HG02938 (cell line): Measurements from ENCODE around the gene PARD3B.

Experiments used
- ATAC-seq: cut with Tn5 transposase; IDR thresholded peaks from one replicate; pipeline ENCODE4 v1.9.1; 2021; ENCODE audit warnings: mild to moderate bottlenecking, moderate library complexity; ENCODE audit not compliant: unreplicated experiment

The PARD3B gene

DNA sequence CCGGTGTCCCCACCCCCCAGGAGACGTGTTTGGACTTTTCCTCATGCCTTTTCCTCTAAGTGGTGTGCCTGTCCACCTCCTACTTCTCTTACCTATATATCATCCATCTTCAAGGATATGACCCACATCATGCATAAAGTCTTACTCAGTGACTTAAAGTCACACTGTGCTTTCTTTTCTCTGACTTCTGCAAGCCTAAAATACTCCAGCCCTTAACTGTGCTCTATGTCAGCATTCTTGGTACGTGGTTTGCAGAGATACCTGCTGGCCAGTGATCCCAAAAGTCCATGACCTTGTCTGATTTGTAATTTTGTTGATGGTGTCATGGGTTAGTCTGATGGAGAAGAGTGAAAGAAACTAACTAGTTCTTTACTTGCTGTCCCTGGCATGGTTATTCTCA lies 743.4 kb downstream of the PARD3B start:
- ATAC-seq, result no peak

DNA sequence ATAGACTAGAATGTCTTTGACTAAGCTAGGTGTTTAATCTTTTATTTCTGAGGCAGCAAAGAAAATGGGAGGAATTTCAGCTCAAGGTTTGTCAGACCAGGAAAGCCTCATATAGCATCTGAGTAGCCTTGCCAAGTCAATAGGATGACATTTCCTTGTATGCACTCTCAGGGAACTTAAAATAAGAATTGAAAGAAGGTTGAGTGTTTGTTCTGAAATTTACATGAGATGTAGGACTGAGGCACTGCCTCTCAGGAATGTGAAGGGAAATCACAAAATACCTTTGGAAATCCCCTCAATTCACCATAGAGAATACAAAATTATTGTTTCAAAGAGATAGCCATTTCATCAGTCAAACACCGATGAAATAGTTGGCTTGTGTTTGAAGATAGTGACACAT lies 745.0 kb downstream of the PARD3B start:
- no peak for ATAC-seq

DNA sequence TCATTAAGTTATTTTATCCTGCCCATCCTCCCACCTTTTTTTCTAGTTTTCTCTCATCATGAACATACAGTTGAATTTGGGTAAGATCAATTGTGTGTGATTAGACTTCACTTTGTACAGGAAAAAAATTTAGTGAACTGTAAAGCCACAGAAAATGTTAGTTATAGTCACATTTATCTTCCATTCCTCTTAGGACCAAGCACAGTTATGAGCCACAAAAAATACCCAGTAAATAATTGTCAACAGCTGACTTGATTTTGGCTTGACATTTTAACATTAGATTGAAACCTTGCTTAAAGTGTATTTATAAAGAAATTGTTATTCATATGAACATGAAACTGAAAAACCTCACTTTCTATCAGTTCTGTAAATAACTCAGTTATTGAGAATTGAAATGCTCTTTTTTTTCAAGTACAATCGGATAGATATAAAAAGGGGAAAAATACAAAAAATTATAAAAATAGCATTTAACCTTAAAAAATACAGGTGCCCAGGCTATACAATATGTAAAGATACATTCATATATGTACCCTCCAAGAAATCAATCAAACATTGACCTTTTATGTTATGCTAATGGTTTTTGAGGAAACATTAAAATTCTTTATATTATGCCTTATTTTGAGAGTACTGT lies 747.5 kb downstream of the PARD3B start:
- no peak for ATAC-seq

DNA sequence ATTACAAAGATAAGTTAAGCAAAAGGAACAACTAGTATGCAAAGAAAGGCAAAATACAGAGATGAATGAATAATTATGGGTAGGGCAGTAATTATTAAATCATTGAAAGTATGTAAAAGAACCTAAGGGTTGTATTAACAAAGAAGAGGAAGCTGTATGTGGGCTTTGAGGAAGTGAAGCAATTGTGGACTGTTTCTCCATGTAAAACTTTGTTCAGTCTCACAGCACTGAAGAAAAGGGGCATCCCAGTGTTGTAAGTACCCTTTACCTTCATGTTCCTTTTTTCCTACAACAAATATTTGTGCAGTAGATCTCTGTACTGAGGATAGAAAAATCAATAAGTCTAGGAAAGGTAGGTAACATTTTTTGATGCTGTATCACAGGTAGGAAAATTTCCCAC lies 748.3 kb downstream of the PARD3B start:
- ATAC-seq, result no peak

DNA sequence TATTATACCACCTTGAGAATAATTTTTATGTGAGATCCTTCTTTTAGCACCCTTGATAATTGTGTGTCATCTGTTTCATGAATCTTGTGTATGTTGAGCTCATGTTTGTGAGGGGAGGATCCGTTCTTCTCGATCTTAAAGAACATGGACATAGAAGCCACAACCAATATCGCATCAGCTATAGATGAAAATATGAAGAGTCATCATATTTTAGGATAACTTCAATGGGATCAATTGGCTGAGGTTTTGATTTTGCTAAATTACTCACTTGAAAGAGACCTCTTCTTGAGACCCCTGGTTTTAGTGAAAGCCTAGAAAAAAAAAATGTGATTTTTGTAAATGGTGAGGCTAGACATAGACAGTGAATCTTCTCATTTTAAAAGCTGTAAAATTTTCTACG lies 751.7 kb downstream of the PARD3B start:
- no peak for ATAC-seq

DNA sequence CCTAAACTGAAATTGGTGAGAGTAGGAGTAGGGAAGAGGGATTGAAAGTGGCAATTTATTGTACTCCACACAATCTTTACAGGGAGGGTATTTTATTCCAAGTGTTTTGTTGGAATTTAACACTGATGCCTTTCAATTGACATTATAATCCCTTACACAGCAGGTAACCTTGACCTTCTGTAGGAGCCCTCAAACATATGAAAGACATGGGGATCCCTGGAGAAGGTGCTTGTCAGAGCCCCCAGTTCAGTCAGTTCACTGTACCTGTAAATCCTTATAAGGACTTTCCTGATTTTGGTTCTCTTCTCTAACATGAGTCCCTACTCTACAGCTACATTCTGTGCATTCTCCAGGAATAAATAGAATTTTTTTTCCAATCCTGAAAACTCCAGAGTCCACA lies 752.1 kb downstream of the PARD3B start:
- ATAC-seq, result no peak

DNA sequence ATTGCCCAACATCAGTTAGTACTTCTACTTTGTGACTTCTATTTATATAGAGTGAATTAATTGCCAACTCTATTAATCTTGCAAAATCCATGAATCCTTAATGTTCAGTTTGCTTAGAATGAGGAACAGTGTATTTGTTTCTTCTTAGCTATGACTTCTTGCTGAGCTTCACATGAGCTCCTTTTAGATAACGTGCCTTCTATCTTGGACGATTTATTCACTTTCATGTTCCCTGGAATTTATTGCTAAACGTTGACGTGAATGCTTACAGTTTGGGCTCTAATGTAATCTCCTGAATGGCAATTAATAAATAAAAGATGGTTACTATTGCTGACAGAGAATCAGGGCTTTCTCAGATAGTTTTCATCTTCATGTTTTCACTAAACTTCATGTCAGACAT lies 752.6 kb downstream of the PARD3B start:
- ATAC-seq, result no peak

DNA sequence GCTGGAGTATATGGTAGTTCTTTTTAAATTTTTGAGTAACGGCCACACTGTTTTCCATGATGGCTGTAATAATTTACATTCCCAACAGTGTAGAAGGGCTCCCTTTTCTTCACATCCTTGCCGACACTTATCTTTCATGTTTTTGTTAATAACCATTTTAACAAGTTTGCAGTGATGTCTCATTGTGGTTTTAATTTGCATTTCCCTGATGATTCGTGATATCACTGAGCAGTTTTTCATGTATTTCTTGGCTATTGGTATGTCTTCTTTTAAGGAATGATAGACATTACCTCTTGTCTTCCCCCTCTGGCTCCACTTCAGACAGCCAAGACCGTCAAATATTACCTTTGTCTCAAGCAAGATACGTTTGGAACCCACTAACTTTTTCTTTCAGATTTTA lies 765.9 kb downstream of the PARD3B start:
- no peak for ATAC-seq

DNA sequence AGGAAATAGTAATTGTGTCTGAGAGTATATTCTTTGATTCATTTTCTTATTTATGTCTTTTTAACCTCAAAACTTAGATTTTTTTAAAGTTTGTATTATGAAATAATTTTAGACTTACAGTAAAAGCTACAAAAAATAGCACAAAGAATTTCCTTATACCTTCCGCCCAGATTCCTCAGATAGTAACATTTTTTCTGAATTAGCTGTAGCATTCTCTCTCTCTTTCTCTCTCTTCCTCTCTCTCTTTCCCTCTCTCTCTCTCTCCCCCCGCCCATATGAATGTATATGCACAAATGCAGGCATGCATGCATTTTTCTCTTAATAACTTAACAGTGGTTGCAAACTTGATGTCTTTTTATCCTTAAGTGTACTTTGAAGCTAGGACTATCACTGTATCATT lies 776.0 kb downstream of the PARD3B start:
- ATAC-seq, result no peak

DNA sequence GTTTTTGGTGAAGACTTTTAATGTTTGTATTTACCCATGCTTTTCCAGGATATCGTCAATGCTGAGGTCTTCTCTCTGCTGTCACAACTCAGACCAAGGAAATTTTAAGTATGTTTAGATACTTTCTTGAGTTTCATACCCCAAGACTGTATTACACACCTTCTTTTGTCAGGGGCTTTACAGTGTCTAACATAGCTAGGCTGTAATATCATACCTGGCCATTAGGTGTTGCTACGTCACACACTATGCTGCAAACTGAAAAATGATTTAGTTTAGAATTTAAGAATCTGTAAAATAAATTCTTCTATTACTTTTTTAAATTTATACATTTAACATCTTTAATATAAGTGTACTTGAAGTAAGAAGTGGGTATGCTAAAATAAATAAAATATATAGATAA lies 778.7 kb downstream of the PARD3B start:
- peak; percentile 34 for ATAC-seq

DNA sequence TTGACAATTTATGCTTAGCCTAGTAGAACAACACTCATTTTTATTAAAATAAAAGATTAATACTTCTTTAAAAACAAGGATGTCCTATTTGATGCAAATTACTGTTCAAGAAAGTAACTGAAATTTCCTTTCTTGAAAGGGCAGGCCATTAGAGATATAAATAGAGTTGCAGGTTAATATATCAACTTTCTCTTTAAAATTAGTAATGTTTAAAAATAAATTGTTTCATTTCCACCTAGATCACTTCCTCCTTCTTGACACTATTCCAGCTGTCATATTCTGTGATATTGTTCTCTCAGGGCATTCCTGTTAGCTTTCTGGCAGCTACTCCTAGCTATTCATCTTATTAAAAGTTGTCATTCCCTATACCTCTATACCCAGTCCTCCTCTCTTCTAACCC lies 779.1 kb downstream of the PARD3B start:
- ATAC-seq, result peak; percentile 81

DNA sequence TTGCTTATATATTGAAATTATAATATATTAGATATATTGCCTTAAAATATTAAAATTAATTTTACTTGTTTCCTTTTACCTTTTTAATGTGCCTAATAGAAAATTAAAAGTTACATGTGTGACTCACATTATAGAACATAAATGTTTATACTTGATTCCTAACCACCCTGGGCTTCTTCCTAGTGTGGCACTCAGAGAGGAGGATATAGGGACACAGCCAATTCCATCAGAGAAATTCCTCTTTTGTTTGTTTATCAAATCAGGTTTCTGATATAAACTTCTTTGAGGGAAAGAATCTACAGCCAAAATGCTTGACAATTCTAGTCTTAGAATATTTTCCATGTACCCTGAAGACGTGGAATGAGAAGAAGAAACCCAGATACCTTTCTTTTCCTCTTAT lies 788.1 kb downstream of the PARD3B start:
- ATAC-seq, result no peak

DNA sequence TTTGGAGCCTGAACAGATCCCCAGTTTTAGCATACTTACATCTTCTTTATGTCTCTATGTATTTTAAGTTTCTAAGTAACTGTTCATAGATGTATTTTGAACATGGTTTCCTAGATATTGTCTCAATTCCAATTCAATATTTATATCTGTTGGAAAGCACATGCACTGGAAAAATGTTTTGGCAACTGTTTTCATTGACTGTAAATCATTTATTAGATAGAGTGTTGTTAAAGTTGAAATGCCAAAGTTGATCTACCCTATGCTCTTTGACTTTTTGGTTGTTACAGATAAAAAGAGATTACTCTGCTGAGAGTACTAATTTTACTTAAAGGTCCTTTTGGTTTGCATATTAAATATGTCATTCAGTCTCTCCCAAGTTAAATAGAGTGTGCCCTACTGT lies 792.0 kb downstream of the PARD3B start:
- ATAC-seq, result no peak

DNA sequence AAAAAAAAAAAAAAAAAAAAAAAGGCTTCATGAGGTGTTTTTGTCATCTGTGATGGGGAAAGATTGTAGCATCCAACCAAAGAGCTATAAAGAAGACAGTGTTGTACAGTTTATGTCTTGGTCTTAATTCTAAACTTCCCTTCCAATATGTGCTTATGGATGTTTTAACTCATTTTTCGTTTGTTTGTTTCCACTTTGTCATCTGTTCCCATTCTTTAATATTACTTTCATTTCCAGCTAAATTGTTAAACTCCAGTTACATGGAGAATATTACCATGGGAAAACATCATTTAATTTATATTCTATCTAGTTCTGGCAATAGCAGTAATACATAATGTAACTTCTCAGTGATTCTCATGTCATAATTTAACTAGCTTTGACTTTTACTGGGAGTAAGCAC lies 792.9 kb downstream of the PARD3B start:
- no peak for ATAC-seq

DNA sequence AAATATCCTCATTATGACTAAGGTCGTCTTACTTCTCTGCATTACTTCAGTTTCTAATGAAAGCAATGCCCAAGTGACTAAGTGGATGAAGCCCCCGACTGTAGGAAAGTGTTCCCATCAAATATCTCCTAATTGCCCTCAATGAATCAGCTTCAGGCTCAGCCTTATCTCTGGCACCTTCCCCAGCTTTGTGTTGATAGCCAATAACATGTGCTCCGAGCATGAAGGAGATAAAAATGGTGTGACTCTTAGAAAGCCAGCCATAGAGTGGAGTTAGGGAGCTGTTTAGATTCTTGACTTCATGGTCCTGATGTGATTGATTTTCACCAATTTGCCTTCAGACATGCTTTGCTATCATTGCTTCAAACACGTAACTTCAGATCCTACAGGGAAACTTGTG lies 797.8 kb downstream of the PARD3B start:
- no peak for ATAC-seq

DNA sequence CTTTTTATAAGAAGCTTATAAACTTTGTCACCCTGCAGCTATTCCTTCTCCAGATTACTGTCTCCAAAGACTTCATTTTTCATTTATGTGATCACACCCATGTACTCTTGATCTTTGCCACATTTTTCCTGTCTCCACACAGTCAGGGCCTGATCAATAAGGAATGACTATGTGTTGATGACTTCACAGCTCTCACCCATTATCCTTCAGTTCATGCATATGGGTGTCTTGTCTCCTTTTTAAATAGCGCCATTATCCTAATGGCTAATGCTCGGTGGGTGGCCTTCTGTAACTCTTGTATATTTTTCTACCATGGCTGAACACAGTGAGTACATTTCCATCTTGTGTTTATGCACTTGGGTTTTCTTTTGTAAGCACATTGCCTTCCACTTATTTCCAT lies 801.4 kb downstream of the PARD3B start:
- no peak for ATAC-seq

DNA sequence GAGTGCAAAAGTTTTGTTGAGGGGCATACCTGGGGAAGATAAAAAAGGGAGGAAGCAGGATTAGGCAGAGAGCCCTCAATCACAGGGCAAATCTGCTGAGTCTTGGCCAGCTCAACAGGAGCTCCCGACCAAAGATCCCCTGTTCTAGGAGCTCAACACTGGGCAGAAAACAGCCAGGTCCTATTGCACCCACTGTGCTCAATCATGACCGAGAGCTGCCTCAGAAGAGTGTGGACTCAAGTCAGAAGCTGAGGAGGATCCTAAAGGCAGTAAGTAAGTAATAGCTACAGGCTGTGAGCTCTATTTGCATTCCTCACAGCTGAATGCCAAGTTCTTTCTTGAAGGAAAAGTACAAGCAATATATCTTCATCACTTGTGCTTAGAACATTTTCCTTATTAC lies 802.6 kb downstream of the PARD3B start:
- ATAC-seq, result no peak

DNA sequence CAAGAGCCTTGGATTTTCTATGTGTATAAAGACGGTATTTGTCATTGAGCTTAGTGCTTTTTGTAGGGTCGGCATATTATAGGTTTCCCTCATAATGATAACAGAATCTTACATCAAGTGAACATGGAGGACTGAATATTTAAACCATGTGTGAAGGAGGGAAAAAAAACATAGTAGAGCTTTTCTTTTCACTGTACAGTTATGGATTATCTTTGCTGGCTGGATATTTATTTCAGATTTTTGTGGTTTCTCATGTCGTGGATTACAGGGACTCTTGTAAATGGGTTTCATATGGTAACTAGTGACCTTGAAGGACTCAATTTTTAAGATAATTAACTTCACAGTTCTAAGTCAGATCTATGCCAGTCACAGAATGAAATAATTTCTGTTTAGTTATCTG lies 806.8 kb downstream of the PARD3B start:
- ATAC-seq, result no peak

DNA sequence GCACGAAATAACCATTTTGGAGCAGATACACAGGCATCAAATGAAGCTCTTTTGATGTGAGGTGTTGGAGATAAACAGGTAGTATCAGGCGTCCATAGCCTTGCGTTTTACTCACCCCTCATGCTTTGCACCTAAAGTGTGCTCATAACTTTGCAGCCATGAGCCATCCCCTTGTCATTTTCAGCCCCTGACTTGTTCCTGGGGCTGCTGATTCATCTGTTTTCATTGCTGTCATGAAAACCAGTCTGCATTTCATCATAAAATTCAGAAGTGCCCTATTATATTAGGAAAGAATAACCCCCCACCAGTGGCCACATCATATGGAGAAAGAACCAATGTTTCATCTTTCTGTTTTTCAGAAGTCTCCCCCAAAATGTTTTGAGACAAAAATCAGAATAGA lies 807.3 kb downstream of the PARD3B start:
- no peak for ATAC-seq

DNA sequence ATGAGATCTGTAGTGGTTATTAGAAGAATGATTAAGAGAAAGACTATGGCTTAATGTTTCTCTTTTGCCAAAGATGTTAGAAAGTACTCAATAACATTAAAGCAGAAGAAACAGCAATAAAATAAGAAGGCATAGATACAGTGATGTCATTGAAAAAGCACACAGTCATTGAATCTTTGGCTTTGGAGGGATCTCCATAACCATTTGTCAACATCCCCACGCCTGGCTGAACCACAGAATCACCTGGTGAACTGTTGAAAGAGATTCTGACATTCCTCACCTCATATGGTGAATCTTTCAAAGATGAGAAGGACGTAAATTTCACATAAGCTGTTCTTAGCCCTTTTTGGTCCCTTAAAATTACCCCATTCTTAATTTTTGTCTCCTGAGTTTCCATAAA lies 812.5 kb downstream of the PARD3B start:
- no peak for ATAC-seq

DNA sequence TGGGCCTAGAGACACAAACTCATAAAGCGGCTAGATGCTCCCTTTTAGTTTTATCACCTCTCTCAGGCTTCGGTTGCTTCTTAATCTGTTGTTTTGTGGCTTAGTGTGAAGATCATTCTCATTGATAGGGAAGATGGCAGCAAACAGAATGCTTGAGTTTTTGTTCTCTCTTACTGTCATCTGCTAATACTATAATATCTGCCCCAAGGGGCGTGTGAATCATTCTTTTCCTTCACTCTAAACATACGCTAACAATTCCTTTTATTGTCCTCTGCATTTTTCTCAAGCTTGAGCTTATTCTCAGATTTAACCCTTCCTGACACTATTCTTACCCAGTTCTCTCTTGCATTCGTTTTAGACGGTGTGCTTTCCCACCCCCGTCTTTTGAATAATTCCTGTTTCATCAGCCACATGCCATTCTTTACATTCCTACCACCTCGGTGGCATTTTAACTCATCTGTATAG lies 813.1 kb downstream of the PARD3B start:
- no peak for ATAC-seq

DNA sequence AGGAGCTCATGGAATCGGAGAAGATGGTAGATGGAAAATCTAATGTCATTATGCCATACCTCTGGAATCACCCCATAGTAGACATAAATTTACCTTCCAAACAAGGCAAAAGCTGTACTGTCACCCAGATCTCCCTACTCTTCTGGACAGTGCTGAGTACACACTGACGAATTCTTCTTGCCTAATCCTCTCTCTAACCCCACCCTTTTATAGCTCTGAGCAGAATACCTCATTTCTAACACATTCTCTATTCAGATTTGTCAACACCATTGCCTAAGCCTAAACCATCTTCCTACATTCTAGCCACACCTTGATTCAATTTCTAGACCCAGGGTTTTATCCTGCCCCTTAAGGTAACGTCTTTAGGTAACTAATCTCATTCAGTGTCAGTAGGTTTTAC lies 816.0 kb downstream of the PARD3B start:
- no peak for ATAC-seq

DNA sequence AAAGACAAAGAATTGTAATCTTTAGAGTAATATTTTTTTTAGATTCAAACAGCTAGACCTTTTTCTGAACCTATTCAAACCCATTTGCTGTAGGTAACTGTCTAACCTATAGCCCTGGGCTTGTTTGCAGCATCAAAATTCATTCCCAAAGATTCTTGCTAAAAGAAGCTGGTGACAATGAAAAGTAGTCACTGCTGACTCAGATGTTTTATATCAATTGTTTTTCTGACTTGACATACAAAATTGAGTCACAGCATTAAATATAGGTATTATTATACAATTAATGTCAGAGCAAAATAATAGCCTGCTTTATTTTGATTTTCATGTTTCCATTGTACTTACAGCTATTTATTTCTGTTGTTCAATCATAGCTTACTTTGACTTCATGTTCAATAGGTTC lies 816.7 kb downstream of the PARD3B start:
- no peak for ATAC-seq

DNA sequence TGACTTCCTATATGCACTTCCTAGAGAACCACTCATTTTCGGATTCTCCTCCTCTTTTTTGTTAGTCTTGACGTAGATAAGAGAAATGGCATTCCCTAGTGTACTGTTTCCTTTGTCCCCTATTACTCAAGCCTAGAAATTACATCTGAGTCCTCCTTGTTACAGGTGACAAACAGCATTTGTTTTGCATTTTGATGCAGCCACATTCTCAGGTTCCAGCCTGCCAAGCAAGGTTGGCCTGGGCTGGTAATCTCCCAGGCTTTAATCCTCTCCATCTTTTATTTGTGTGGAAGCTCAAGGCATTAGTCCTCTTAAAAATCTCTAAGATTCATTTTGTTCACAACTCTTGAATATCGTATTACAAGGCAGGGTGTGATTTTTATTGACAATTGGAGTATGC lies 819.0 kb downstream of the PARD3B start:
- ATAC-seq, result no peak
